Left lung (tissue), 10 donors: ENCODE data around the gene CLEC1A. TPM values are rescaled to one million over a fixed set of nuclear protein-coding genes. Genes with fewer than 3 reads are reported as not detected.
A peak's percentile ranks its signal among the peaks of the same experiment; 100 is the strongest.

Experiments used
- ATAC-seq: fragments of 200-7000 bp; cut with Tn5 transposase; one replicate; pipeline ENCODE4 v1.9.1; 2020; ENCODE audit warnings: moderate library complexity
- DNase-seq, 4 donors: peaks; one replicate each; pipeline ENCODE4 v3.0.0-alpha.2; 2013 to 2020
- H3K27ac ChIP-seq, 2 donors: fragments of 200-600 bp; sonication (generic) in 1 of 2; one replicate each; pipeline versions ENCODE4 v1.5.0 to v1.8.0; 2020 to 2021
- H3K27me3 ChIP-seq, 2 donors: fragments of 200-600 bp; sonication (generic) in 1 of 2; one replicate each; pipeline versions ENCODE4 v1.5.0 to v1.8.0; 2020 to 2021
- H3K36me3 ChIP-seq, 2 donors: fragments of 200-600 bp; sonication (generic) in 1 of 2; one replicate each; pipeline versions ENCODE4 v1.5.0 to v1.8.0; 2020 to 2021
- H3K4me1 ChIP-seq, 2 donors: fragments of 200-600 bp; one replicate each; pipeline ENCODE4 v1.8.0; 2021
- H3K4me3 ChIP-seq, 2 donors: fragments of 200-600 bp; sonication (generic) in 1 of 2; one replicate each; pipeline versions ENCODE4 v1.5.0 to v1.8.0; 2020 to 2021; ENCODE audit warnings: mild to moderate bottlenecking in 1 of 2
- H3K9me3 ChIP-seq, 2 donors: fragments of 200-600 bp; sonication (generic) in 1 of 2; one replicate each; pipeline versions ENCODE4 v1.5.0 to v1.8.0; 2020 to 2021
- CTCF ChIP-seq, 2 donors: fragments of 200-600 bp; sonication (generic) in 1 of 2; IDR thresholded peaks; one replicate each; pipeline versions ENCODE4 v1.5.0 to v1.8.0; 2021; ENCODE audit warnings: antibody characterized with exemption in 2 of 2
- intact Hi-C, 2 donors: fragments of 100-400 bp; cut with DNase I; formaldehyde crosslinking; loops; one replicate each; pipeline versions ENCODE4 v1.11.2 to v1.14.2; 2022
- polyA plus RNA-seq, 6 donors: library from polyadenylated mRNA; unstranded; fragments of 120-200 nt; gene quantifications; one replicate each; pipeline ENCODE4 v1.2.1, GENCODE V29; 2013; ENCODE audit not compliant: insufficient read length in 6 of 6
- total RNA-seq, 2 donors: library from RNA; stranded (reverse); fragmentation: NEBNext Ultra II Directional; extraction: Animal tissue kit (Norgen Biotek cat#: 25700); gene quantifications; one replicate each; pipeline ENCODE4 v1.2.1, GENCODE V29; 2021
- donor health status: DM: no; HTN: yes; CAD: no.
- donor health status: DM: no; HTN: no; CAD: no.

CLEC1A gene
- total and polyA plus RNA-seq, 8 donors = 8.9 to 23.0 (median 20.0) TPM

- H3K27me3 ChIP-seq = no peaks in the 10 kb centered on the region
- ATAC-seq = no peak
These were observed 28.4 kb downstream of the CLEC1A start for GRCh38 chr12:10070380-10070779.

DNA sequence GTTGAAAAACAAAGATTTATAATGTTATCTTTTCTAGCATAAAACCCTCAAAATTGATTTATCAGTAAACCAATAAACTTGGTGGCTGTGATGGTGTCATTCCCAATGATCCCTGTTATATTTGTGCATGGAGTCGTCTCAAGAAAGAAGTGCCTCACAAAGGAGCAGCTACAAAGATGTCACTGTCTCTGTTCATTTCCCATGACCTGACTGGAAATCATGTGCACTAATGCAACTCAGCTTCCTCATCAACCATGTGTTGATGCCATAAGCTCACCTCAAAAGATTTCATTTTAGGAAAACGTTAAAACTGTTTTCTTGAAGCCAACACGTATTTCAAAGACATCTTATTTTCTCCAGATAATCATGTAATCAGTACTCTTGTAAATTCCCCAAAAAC lies 28.8 kb downstream of the CLEC1A start:
- no peaks in the 10 kb centered on the region for H3K27me3 ChIP-seq
- H3K9me3 ChIP-seq = no peaks in the 10 kb centered on the region
- intact Hi-C loops = no loop called here
- H3K4me1 ChIP-seq = peaks cover 0 to 43% of the 10 kb centered on the region in 2 donors
- DNase-seq (no peak), ATAC-seq (no peak)
- H3K27ac ChIP-seq = peak overlapping the region; percentile 76 to 89
- no peaks in the 10 kb centered on the region for H3K36me3 ChIP-seq
- no peak for TF ChIP-seq CTCF (IDR thresholded peaks at IDR 0.05)
- no peak overlapping the region for H3K4me3 ChIP-seq

More at GRCh38 chr12:10070380-10070779, 28.4 kb downstream of the CLEC1A start:
- Histone ChIP-seq H3K4me1 (peaks cover 0 to 39% of the 10 kb centered on the region in 2 donors), H3K9me3 (no peaks in the 10 kb centered on the region), H3K27ac (peak overlapping the region in 1 of 2 donors; percentile 89), H3K36me3 (no peaks in the 10 kb centered on the region), H3K4me3 (no peak overlapping the region)
- TF ChIP-seq CTCF (IDR thresholded peaks at IDR 0.05) = no peak
- intact Hi-C loops = no loop called here
- DNase-seq = no peak

- intact Hi-C loops = no loop called here
- H3K27ac ChIP-seq = peak overlapping the region; percentile 76 to 89
- no peak for DNase-seq
- no peak for TF ChIP-seq CTCF (IDR thresholded peaks at IDR 0.05)
- no peaks in the 10 kb centered on the region for H3K36me3 ChIP-seq
- H3K4me1 ChIP-seq = peaks cover 0 to 45% of the 10 kb centered on the region in 2 donors
- no peaks in the 10 kb centered on the region for H3K27me3 ChIP-seq
- no peak overlapping the region for H3K4me3 ChIP-seq
- H3K9me3 ChIP-seq = no peaks in the 10 kb centered on the region
- ATAC-seq = peak; percentile 72
These were observed 29.7 kb downstream of the CLEC1A start for GRCh38 chr12:10069099-10069498.

GRCh38 chr12:10068644-10069043 lies 30.1 kb downstream of the CLEC1A start:
- Histone ChIP-seq H3K36me3 (no peaks in the 10 kb centered on the region), H3K9me3 (no peaks in the 10 kb centered on the region), H3K27ac (peak overlapping the region; percentile 76 to 89), H3K4me1 (peaks cover 0 to 45% of the 10 kb centered on the region in 2 donors), H3K4me3 (no peak overlapping the region), H3K27me3 (no peaks in the 10 kb centered on the region)
- ATAC-seq (peak; percentile 75), DNase-seq (no peak)
- intact Hi-C loops = no loop called here
- no peak for TF ChIP-seq CTCF (IDR thresholded peaks at IDR 0.05)

- DNase-seq (peak in 1 of 4 donors; percentile 19), ATAC-seq (peak; percentile 59)
- no peaks in the 10 kb centered on the region for H3K9me3 ChIP-seq
- no peak for TF ChIP-seq CTCF (IDR thresholded peaks at IDR 0.05)
- no peaks in the 10 kb centered on the region for H3K27me3 ChIP-seq
- intact Hi-C loops = no loop called here
- no peak overlapping the region for H3K4me3 ChIP-seq
- H3K27ac ChIP-seq = peak overlapping the region; percentile 76 to 89
- peaks cover 0 to 45% of the 10 kb centered on the region in 2 donors for H3K4me1 ChIP-seq
- no peaks in the 10 kb centered on the region for H3K36me3 ChIP-seq
These were observed 30.8 kb downstream of the CLEC1A start for GRCh38 chr12:10067942-10068341.
